ENCODE measurements around the gene PPP3CB.

DNA sequence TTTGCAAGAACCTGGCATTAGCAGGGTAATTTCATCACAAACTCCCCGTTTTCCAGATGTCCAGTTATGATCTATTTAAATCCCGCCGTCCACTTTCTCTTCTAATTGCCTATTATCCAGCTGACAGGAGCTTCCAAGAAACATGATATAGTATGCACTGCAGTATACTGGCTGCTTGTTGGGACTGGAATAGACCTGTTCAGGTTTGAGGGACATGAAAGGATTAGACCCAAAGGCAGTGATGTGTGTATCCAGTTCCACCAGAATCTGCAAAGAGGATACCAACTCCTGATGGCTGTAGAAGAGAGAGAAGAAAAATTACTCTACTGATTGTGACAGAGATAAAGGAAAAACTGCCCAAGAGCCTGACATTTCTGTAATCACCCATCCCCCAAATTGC lies 71.3 kb downstream of the PPP3CB start:
- TF ChIP-seq, protein P1, sequence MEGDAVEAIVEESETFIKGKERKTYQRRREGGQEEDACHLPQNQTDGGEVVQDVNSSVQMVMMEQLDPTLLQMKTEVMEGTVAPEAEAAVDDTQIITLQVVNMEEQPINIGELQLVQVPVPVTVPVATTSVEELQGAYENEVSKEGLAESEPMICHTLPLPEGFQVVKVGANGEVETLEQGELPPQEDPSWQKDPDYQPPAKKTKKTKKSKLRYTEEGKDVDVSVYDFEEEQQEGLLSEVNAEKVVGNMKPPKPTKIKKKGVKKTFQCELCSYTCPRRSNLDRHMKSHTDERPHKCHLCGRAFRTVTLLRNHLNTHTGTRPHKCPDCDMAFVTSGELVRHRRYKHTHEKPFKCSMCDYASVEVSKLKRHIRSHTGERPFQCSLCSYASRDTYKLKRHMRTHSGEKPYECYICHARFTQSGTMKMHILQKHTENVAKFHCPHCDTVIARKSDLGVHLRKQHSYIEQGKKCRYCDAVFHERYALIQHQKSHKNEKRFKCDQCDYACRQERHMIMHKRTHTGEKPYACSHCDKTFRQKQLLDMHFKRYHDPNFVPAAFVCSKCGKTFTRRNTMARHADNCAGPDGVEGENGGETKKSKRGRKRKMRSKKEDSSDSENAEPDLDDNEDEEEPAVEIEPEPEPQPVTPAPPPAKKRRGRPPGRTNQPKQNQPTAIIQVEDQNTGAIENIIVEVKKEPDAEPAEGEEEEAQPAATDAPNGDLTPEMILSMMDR (IDR thresholded peaks at IDR 0.05; ENCODE audit: insufficient read depth, low read length, poor library complexity, severe bottlenecking): no peak
- TF ChIP-seq EZH2phosphoT487 (conservative IDR thresholded peaks at IDR 0.05; ENCODE audit: low read length): no peak
